ENCODE results near the gene KCNAB1.

DNA sequence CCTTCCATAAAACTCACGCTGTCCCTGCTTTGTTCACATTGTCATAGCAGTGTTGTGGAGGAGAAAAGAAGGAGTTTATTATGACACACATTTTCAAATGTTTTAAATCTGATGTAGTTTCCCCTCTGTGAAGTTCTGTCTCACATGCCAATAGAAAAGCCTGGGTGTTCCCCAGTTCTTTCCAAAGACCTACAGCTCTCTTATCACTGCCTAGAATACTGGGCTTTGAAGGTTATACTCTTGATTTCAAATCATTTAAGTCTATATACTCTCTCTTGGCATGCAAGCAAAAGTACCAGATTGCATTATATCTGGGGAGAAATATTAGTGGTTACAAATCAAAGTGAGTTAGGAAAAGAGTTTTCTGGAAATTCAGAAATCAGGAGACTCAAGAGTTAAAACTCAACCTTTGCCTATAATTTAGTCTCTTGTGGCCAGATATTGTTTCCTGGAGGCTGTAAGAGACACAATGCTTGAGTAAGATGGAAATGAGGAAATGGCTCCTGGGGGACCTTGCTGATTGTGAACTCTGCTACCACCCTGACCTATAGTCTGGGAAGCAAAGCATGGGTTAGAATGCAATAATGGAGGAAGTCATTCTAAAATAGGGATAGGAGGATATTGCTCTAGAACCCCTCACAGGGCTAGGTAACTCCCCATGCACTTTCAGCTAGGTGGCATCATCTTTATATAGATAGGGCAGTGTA lies 182.8 kb downstream of the KCNAB1 start:
- no peak for TF ChIP-seq HDAC2 (IDR thresholded peaks at IDR 0.05; ENCODE audit: borderline replicate concordance in 1 of 2, low read depth in 2 of 2, low read length in 2 of 2)
- no peak for TF ChIP-seq EP300 (IDR thresholded peaks at IDR 0.05; ENCODE audit: borderline replicate concordance in 1 of 2, low read depth in 2 of 2, low read length in 2 of 2)
- TF ChIP-seq, protein P1, sequence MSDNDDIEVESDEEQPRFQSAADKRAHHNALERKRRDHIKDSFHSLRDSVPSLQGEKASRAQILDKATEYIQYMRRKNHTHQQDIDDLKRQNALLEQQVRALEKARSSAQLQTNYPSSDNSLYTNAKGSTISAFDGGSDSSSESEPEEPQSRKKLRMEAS (IDR thresholded peaks at IDR 0.05), result no peak
- no peak for TF ChIP-seq SP1 (IDR thresholded peaks at IDR 0.05; ENCODE audit: low read depth, low read length)
- TF ChIP-seq, protein P2, sequence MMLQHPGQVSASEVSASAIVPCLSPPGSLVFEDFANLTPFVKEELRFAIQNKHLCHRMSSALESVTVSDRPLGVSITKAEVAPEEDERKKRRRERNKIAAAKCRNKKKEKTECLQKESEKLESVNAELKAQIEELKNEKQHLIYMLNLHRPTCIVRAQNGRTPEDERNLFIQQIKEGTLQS (IDR thresholded peaks at IDR 0.05; ENCODE audit: insufficient read depth, low read depth, low read length), result no peak
- TF ChIP-seq SRF (IDR thresholded peaks at IDR 0.05; ENCODE audit: low read depth, low read length), result no peak
- TF ChIP-seq, protein P3, sequence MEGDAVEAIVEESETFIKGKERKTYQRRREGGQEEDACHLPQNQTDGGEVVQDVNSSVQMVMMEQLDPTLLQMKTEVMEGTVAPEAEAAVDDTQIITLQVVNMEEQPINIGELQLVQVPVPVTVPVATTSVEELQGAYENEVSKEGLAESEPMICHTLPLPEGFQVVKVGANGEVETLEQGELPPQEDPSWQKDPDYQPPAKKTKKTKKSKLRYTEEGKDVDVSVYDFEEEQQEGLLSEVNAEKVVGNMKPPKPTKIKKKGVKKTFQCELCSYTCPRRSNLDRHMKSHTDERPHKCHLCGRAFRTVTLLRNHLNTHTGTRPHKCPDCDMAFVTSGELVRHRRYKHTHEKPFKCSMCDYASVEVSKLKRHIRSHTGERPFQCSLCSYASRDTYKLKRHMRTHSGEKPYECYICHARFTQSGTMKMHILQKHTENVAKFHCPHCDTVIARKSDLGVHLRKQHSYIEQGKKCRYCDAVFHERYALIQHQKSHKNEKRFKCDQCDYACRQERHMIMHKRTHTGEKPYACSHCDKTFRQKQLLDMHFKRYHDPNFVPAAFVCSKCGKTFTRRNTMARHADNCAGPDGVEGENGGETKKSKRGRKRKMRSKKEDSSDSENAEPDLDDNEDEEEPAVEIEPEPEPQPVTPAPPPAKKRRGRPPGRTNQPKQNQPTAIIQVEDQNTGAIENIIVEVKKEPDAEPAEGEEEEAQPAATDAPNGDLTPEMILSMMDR (IDR thresholded peaks at IDR 0.05; ENCODE audit: control extremely low read depth in 1 of 3, insufficient read depth in 1 of 3, low read depth in 1 of 3, low read length in 3 of 3), result no peak
- TF ChIP-seq RNF2 (IDR thresholded peaks at IDR 0.05; ENCODE audit: borderline replicate concordance, low read depth, low read length, missing control alignments, poor library complexity, severe bottlenecking), result no peak
- TF ChIP-seq POLR2AphosphoS5 (IDR thresholded peaks at IDR 0.05; ENCODE audit: low read depth, low read length), result no peak

Data from H1 (cell line).